Spleen (tissue), 7 donors: ENCODE measurements around the gene ALK.

Experiments used
- CTCF ChIP-seq, 11 experiments: fragments of 200-600 bp in 7 of 11; fragments of 450-650 bp in 4 of 11; sonication (generic) in 4 of 11; IDR thresholded peaks in 8 of 11; conservative IDR thresholded peaks in 3 of 11; 1 replicate in 7 of 11; 2 replicates in 4 of 11; pipeline versions ENCODE4 v1.4.0 to v1.8.0; 2016 to 2021; ENCODE audit warnings: antibody characterized with exemption in 11 of 11, inconsistent platforms in 4 of 11, mild to moderate bottlenecking in 1 of 11
- POLR2A ChIP-seq, 3 donors: fragments of 450-650 bp; IDR thresholded peaks; one replicate each; pipeline ENCODE4 v1.5.1; 2017; ENCODE audit warnings: antibody characterized with exemption in 3 of 3, mild to moderate bottlenecking in 1 of 3
- POLR2AphosphoS5 ChIP-seq, 3 donors: sonication (generic); formaldehyde crosslinking; IDR thresholded peaks; one replicate each; pipeline ENCODE4 v1.5.1; 2017; ENCODE audit warnings: antibody characterized with exemption in 3 of 3
- donor health status: DM: no; HTN: no; CAD: no; lungs with moderate emphysema.
- donor health status: DM: no; HTN: no; CAD: no.
- donor health status: DM: no; HTN: no; CAD: no.

GRCh38 chr2:29638641-29639040, 282.7 kb downstream of the ALK start:
- TF ChIP-seq POLR2AphosphoS5 (IDR thresholded peaks at IDR 0.05) (no peak), CTCF (IDR thresholded peaks at IDR 0.05 in 8 of 11, conservative IDR thresholded peaks at IDR 0.05 in 3 of 11) (no peak), POLR2A (IDR thresholded peaks at IDR 0.05) (no peak)
